ENCODE results near the gene METTL21A. TPM values are rescaled to one million over a fixed set of nuclear protein-coding genes. Genes with fewer than 3 reads are reported as not detected.
"Not testable (repeated sequence)": the region's sequence is repeated elsewhere in the genome, so short reads cannot be mapped to it uniquely, and the experiment has no call there.

Gene METTL21A
- total RNA-seq: 15.8 and 18.1 TPM in 2 replicates

DNA sequence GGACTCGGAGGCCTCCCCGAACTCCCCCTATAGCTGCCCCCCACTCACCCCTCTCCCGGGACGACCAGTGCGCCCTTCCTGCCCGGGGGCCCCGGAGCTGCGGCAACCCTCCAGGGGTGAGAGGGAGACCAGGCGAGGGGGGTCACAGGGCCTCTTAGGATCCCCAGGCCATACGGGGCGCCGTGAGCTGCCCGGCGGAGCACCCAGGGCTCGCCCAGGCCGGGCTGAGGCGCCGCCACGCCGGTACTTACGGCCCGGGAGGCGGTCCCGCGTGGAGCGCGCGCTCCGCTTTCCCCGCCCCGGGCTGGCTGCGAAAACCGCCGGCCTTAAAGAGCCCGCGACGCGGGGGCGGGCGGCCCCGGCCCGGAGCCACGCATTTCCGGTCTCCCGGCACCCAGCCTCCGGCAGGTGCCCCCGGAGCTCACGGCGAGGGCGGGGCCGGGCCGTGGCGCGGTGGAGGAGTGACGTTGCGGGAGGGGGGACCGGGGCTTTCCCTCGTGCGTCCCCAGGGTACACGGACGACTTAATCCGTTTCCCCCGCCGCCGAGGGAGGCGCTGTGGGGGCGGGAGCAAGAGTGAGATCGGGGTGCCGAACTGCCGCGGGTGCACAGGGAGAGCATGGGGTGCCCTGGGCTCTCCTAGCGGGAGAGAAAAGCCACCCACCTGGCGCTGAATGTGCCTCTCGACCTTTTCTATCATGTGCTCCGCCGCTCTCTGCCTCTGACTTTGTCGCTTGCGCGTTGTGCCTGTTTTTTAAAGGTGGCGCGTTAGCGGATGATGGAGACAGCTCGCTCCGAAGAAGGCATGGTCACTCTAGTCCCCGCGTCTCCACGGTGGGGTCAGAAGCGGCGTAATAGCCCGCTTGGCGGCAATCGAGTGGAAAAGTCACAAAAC, at the start of gene METTL21A:
TSS of gene METTL21A (minus strand) at position 381 of the 894 bp plus-strand sequence. CDS start 1,019 bp downstream, outside the sequence.
- intact Hi-C loops (cut with micrococcal nuclease): loop anchor here (1.0 to 10.0 kb wide), 9 partner anchors 86 to 1540 kb away; partner anchors contain the start of genes CCNYL1, EEF1B2, INO80D and NDUFS1

GRCh38 chr2:207674826-207675225, 49.6 kb upstream of the METTL21A start:
- intact Hi-C loops (cut with micrococcal nuclease): no loop called here

DNA sequence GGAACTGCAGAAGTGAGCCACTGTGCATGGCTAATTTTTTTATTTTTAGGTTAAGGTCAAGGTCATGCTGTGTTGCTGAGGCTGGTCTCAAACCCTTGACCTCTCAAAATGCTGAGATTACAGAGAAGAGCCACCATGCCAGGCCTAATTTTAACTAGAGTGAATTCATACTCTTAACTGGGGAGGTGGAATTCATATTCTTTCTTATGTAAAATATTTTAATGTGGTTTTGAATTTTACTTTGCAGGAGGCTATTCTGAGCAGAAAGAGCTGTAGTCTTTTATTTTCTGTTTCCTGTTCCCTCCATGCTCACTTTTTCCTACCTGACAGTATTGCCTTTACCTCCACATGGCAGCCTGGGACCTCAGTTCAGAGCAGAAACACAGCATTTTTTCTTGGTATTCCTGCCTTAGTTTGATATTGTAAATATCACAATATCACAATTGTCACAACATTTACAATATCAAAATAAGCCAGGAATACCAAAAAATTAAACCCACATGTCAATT, 49.1 kb upstream of the METTL21A start:
- intact Hi-C loops (cut with micrococcal nuclease): no loop called here

- intact Hi-C loops (cut with micrococcal nuclease): no loop called here
Observed at GRCh38 chr2:207673431-207673830, 48.2 kb upstream of the METTL21A start.

DNA sequence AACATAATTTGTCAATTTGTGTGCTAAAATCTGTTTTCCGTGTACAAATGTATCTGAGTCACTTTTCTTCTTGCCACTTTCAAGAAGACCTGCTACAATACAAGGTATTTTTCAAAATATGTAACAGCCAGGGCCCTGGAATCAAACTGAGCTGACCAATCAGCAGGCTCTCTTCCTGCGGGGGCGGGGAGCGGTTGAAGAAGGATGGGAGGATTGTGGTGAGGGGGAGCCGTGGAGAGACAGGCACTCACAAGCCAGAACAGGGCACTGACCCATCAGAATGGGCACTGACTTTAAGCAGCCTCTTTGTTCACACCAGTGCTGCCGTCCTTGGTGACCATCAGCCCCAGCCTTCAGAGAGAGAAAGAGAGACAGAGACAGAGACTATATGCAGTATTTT, 45.7 kb upstream of the METTL21A start:
- intact Hi-C loops (cut with micrococcal nuclease): no loop called here

DNA sequence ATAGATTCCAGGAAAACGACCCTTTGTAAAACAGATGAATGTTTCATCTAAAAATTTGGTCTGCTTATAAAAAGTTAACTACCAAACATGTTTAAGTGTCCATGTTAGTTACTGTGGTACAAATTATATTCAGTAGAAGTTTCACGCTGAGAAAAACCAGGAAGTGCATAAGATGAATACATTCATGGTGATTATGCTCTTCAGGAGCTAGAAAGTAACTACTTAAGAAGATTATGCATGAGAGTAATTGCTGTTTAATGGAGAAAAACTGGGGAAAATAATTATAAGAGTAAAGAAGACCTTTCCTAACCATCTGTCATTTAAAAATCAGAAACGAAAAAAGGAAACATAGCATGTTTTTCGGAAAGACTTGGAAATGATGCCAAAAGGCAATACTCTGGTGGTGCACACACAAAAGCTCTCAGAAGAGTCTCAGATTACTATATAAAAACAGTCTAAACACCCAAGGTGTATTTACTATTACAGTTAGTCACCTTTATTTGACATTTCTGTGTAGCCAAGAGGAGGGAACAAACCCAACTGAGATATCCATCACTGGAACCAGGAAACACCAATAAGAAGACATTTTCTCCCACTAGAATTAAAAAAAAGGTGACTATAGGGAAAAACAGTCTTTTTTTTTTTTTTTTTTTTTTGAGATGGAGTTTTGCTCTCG, 38.8 kb upstream of the METTL21A start:
- intact Hi-C loops (cut with micrococcal nuclease): no loop called here

GRCh38 chr2:207662203-207662602, 37.0 kb upstream of the METTL21A start:
- intact Hi-C loops (cut with micrococcal nuclease): no loop called here

DNA sequence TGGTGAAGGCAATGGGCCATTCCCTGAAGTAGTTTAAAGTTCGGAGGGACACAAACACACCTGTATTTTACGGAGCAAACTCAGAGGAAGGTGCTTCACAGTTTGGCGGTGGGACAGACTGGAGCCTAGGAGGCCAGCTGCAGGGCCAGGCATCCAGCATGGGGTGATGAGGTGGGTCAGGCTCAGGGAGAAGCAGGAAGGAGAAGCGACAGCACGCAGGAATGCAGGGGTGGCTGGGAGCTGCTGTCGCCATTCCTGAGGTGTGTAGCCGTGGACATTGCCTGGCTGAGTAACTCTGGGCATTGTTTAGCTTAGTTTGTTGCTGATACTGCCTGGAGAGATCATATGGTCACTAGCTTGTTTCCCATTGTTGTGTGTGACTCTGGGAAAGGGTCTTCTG, 35.8 kb upstream of the METTL21A start:
- intact Hi-C loops (cut with micrococcal nuclease): no loop called here

GRCh38 chr2:207658156-207658555, 33.0 kb upstream of the METTL21A start:
- intact Hi-C loops (cut with micrococcal nuclease): no loop called here

- intact Hi-C loops (cut with micrococcal nuclease): no loop called here
Observed at GRCh38 chr2:207655000-207655399, 29.8 kb upstream of the METTL21A start.

GRCh38 chr2:207646582-207646981, 21.4 kb upstream of the METTL21A start:
- intact Hi-C loops (cut with micrococcal nuclease): not testable (repeated sequence)

DNA sequence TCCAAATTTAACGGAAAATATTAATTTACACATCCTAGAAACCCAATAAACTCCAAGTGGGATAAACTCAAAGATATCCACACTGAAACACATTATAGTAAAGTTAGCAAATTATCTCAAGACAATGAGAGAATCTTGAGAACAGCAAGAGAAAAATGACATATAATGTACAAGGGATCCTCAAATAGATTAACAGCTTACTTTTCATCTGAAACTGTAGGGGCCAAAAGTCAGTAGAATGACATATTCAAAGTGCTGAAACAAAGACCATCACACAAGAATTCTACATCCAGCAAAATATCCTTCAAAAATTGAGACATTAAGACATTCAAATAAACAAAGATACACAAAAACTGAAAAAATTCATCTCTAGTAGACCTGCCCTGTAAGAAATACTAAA, 18.7 kb upstream of the METTL21A start:
- intact Hi-C loops (cut with micrococcal nuclease): no loop called here

DNA sequence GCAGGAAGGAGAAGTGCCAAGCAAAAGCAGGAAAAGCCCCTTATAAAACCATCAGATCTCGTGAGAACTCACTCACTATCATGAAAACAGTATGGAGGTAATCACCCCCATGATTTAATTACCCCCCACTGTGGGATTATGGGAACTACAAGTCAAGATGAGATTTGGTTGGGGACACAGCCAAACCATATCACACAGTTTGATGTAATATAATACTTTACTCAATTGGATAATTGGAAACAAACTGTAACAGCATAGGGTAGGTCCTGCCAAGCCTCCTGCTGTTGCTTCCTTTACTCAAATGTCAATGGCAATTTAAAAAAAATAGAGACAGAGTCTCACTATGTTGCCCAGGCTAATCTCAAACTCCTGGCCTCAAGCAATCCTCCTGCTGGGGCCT, 15.5 kb upstream of the METTL21A start:
- intact Hi-C loops (cut with micrococcal nuclease): no loop called here

DNA sequence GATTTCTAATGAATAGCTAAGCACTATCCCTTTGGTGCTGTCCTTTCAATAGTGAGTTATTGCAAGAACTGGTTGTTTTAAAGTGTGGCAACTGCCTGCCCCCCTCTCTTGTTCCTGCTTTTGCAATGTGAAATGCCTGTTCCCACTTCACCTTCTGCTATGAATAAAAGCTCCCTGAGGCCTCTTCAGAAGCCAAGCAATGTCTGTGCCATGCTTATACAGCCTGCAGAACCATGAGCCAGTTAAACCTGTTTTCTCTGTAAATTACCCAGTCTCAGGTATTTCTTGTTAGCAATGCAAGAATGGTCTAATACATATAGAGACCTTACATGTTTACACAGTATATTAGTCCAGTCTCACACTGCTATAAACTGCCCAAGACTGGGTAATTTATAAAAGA, 15.0 kb upstream of the METTL21A start:
- intact Hi-C loops (cut with micrococcal nuclease): no loop called here

DNA sequence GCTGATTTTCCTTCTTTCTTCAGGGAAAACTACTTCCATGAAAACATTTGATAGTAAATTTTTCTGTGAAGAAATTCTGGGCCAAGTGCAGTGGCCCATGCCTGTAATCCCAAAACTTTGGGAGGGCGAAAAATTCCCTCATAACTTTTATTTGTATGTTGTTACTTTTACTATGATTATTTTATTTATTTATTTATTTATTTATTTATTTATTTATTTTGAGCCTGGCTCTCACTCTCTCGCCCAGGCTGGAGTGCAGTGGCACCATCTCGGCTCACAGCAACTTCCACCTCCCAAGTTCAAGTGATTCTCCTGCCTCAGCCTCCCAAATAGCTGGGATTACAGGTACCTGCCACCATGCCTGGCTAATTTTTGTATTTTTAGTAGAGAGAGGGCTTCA, 14.1 kb upstream of the METTL21A start:
- intact Hi-C loops (cut with micrococcal nuclease): not testable (repeated sequence)

DNA sequence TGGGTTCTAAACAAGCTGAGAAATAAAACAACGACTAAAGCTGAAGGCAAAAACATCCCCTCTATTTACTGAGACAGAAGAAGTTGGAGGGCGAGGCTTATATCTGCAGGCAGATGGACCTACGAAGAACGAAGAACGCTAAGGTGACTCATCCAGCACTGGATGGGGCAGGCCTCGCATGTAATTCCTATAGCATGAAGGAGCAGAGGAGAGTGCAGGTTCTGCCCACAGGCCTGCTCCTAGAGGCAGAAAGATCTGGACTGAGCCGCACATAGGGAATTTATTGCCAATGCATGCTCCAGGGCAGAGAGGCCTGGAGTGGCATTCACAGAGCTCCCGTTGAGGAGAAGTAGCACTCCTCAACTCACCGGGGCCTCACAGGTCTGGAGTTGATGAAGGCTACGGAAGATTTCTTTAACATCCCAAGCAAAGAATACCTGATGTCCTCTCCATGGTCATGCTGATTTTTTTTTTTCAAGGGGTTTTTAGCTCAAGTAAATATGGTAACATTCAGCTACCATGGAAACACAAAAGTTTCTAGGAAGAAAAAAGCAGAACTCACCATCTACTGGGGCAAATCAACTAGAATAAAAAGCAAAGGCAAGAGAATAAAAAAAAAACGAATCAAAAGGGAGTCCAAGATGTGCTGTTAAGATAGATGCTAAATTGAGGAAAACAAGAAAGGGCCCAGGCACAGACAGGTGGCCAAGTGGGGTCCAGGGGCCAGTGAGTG, 10.4 kb upstream of the METTL21A start:
- intact Hi-C loops (cut with micrococcal nuclease): no loop called here

- intact Hi-C loops (cut with micrococcal nuclease): no loop called here
Observed at GRCh38 chr2:207633686-207634085, 8.5 kb upstream of the METTL21A start.

GRCh38 chr2:207632575-207633493, 7.6 kb upstream of the METTL21A start:
- intact Hi-C loops (cut with micrococcal nuclease): no loop called here

DNA sequence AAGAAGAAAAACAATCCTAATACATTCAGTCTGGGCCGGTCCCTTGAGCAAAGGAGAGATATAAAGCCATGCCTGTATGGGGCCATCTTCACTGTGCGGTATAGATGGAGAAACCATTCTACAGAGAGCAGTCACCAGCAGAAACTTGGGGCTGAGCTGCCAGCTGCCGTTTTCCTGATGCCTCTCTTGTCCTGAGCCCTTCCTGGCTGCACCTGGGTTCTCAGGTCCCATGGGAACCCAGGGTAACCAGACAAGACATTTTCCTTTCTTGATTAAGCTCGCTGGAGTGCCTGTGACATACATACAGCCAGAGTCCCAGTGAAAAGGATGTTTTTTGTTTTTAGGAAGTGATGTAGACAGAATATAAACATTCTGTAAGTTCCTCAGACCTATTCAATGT, 5.3 kb upstream of the METTL21A start:
- intact Hi-C loops (cut with micrococcal nuclease): no loop called here

GRCh38 chr2:207629553-207629952, 4.4 kb upstream of the METTL21A start:
- intact Hi-C loops (cut with micrococcal nuclease): loop anchor here (10.0 kb wide), 2 partner anchors 1355 to 1545 kb away; partner anchors contain the start of genes INO80D and ZDBF2
